Measurements from ENCODE around the gene EBPL.

The EBPL gene

DNA sequence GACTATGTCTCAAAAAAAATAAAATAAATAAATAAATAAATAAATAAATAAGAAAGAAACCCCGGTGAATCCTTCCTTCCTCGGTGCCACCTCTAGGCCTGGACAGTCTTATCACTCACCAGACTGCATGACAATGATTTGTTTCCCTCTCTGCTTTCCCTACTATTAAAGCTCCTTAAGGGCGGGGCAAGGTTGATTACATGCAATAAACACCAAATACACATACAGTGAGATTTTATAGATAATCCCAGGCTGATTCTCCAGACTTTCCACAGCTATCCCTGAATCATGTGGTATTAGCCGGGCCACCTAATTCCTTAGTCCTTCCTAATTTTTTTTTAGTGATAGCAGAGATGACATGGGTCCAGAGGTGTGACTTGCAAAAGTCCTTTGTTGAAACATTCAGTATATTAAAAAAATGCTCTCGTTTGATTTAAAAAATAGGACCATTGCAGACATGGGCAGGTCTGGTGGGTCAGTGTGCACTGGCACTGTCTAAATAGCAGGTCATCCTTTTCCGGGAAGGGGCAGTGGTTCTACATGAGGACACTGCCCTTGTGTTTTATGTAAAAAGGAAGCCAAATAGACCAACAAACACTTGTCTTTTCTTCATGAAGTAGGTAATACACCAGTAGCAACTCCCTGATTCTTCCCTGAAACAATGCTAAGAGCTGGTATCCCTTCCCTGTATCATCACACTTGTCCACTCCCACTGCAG lies 14.5 kb downstream of the EBPL start:
- no peak for DNase-seq (ENCODE audit: low read depth)

DNA sequence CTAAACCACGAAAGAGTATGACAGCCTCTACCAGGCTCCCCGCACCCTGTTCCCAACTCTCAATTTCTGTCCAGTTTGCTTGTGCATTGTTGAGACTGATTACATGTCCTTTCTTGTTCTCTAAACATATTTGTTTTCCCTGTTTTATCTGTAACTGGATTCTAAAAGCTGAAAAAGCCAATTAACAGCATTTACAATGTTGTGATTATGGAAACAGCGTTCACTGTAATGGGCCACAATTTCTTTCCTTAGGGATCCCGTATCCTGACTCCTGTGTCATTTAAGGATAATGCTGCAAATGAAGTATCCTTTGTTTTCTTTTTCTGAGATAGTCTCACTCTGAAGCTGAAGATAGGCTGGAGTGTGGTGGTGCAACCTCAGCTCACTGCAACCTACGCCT lies 20.5 kb downstream of the EBPL start:
- no peak for DNase-seq (ENCODE audit: low read depth)

DNA sequence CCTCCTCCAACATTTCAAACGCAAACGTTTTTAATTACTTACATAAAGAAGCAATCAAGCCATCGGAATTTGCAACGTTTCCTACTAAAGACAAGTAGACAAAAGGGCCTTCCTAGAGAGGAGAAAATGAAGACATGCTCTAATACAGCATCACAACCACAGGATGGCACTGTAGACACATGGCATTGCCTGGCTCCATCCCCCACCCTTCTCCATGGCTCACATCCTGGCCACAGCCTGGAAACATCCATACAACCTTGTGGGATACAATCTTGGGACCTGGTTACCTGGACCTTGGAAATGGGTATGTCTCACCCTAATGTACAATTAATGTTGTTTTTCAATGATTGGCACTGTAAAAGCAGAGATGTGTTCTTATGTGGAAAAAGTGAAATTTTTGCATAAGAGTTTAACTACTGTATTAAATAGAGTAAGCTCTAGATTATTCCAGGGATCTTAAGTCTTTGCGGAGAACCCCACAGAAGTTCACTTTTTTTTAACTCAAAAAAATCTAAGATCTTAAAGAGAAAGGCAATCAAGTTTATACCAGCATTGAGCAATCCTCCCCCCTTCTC lies 21.5 kb downstream of the EBPL start:
- DNase-seq (ENCODE audit: low read depth): no peak

DNA sequence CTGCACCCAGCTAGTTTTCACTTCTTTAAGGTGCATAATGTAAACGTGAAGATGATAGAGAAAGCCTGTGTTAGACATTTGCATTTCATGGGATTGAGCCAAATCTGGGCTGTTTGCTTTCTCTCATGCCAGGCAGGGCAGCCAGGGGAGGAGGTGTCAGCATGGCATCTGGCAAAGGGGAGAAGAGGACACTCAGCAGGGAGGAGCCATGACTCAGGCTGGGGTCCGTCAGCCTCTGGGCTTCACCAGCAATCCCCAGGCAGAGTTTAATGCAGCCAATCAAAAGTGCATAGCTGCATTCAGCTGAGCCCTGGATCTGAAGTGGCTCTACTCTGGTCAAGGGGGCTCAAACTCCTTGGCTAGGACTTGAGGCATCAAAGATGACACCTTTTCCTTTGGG lies 23.5 kb downstream of the EBPL start:
- no peak for DNase-seq (ENCODE audit: low read depth)

DNA sequence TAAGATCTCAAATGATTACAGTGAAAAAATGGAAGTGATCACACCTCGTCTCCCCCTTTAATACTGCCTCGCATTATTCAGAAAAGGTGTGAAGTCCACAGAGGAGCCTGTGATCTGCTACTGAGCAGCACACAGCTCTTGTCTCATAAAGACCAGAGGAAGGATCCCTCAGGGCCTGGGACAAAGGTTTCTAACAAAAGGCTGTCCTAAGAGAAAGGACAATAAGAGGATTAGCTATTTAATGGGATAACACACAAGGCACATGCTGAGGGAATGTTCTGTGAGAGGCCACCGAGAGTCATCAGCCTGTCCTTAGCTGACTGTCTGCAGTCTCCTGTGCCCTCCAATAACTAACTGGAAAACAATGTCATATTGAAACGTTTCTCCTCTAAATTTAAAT lies 26.7 kb downstream of the EBPL start:
- DNase-seq (ENCODE audit: low read depth): no peak

DNA sequence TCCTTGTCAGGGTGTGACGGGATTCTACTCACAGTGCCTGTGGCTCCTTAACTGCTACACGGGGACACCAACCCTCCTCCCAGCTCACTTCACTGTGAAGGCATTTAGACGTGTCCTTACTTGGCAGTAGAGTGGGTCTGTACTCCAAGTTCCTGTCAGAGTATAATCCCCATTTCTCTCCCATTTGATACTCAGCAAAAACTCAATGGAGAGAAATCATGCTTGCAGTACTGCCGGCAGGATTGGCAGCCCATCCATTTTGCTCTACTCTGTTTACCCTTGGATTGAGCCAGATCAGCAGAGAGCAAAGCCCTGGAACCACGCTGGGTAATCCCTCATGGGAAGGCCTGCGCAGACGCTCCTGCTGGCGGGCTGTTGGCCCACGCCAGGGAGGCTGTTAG lies 34.0 kb downstream of the EBPL start:
- no peak for DNase-seq (ENCODE audit: low read depth)

DNA sequence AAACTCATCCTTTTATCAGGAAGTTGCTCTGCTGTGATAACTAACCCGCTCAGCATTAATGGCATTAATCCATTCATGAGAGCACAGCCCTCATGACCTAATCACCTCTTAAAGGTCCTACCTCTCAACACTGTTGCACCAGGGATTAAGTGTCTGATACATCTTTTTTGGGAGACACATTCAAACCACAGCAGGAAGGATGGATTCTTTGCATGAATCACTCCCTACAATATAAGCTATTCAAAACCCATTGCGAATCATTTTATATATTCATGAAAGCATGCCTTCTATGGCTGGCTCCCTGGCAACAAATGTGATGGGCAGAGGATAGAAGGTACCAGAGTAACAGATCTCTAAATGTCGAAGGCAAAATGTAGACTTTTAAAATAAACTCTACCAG lies 35.4 kb downstream of the EBPL start:
- no peak for DNase-seq (ENCODE audit: low read depth)

DNA sequence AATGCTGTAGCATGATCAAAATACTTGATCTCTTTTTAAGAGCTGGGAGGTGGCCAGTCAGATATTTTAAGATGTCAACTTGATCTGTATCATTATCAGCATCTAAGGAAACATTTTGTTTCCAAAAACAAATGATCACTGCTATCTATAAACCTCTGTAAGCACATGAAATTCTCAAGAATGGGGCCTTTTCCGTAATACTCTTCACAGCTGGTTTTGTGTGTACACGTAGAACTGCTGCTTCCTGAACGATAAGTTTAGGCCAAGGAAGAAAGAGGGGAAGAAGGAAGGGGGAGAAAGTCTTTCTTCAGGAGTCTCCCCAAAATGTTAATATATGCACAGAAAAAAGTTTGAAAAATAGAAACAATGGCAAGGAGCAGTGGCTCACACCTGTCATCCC lies 37.3 kb downstream of the EBPL start:
- peak; percentile 79 for DNase-seq (ENCODE audit: low read depth)

DNA sequence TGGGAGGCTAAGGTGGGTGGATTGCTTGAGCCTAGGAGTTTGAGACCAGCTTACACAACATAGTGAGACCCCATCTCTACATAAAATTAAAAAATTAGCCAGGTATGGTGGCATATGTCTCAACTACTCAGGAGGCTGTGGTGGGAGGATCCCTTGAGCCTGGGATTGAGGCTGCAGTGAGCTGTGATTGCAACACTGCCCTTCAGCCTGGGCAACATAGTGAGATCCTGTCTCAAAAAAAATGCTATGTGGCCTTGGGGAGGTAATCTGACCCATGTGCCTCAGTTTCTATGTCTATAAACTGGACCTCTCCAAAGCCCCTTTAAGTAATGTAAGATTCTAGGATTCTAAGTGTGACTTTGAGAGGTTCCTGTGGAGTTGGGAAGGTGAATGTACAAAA lies 37.8 kb downstream of the EBPL start:
- DNase-seq (ENCODE audit: low read depth): no peak

DNA sequence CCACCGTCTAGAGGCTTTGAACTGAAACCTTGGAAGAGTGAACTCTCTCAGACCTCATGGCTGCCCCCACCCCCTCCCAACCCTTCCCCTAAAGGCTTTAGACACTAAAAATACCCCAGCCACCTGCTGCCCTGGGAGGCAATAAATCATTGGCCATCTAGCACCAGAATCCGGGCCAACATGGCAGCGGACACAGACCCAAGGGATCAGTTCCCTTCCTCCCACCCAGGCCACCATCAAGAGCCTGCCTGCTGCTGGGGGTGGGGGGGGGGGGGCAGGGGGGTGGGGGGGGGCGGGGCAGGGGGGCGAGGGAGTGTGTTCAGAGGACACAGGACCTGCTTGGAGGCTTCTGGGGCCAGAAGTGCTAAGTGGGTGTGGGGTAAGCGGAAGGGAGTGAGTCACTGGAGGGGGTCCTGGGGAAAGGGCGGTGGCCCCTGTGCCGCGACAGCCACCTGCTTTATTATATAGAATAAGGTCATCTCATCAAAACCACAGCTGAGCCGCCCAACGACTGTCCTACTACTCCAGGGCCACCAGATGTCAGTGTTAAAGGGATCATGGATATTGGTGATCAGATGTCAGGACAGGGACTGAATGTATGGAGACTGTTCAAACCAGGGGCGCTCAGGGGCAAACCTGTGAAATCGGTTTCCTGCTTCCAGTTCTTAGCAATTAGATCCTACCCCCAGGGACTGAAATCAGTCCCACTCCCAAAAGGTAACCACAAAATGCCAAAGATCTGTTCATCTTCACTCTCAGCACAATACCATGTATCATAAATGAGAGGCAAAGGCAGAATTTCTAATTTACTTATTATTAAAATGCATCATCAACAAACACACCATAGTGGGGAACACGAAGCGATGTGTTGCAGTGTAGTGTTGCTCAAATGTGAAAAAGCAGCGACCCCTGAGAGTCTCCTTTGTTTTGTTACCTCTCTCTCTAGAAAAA lies 38.7 kb downstream of the EBPL start:
- DNase-seq (ENCODE audit: low read depth): no peak

DNA sequence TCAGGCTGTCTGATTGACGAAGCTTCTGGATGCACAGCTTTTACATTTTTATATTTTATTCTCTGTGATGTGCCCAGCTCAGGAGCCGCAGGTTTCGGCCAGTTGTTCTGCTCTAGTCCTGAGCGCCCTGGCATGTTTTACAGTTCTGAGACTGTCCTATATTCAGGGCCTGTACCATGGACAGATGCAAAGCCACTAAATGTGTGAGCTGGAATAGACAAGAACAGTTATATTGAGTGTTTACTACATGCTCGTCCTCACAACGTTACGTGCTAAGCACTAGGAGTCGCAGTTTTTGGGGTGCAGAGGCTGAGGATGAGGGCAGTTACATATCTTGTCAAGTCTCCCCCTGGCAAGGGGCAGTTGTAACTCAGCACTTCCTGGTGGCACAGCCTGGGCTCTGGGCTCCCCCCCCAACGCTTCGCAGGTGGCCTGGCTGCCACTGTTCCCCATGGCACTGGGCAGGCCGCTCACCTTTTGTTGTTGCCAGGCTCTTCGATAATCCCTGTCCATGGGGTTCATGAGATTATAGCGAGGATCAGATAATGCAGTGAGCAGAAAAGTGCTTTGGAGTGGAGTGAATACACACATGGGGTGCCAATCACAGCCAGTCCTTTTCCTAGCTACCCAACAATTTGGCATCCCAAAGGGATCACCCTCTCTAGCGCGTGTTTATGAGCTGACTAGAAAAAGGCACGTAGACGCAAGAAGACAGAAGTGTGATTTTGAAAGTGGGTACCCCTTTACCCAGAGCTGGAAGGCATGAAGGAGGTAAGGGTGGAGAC lies 39.5 kb downstream of the EBPL start:
- DNase-seq (ENCODE audit: low read depth): no peak

DNA sequence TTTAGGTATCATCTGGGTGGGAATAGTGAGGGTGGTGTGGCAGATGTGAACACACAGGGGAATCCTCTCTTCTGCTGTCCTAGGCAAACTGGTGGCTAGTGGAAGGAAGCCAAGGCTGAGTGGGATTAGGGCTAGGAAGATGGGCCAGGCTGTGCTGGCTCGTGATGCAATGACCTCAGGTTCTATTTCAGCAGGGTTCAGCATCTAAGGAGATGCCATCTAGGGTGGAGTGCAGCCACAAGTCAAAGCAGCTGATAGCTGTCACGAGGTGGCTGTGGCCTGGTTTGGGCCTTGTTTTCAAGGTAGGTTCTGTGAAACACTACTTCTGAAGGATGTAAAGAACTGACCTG lies 41.3 kb downstream of the EBPL start:
- no peak for DNase-seq (ENCODE audit: low read depth)

DNA sequence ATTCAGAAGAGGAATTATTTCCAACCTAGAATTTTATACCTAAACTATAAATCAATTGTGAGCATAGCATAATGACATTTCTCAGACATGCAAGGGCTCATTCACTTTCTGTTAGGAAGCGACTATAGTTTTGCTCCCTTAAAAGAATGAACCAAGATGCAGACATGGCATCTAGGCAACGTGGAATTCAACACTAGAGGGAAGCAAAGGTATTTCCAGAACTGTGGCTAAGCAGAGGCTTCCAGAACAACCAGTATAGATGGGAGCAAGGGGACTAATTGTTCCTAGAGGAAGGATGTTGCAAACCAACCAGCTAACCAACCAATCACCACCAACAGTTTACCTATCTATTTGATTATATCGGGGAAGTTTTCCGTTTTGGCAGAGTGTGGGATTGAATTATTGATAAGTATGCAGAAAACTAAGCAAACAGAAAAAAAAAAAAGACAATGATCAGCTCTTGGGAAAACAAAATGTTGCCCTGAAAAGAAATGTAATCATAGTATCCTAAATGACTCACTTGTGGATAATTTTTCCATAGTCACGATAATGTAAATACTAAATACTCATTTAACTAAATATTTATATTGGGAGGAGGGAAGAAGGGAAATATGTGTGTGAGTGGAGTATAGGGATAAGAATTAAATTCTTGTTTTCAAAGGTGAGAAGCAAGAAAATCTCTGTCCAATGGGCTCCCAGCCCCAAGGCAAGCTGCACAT lies 41.9 kb downstream of the EBPL start:
- DNase-seq (ENCODE audit: low read depth): no peak

DNA sequence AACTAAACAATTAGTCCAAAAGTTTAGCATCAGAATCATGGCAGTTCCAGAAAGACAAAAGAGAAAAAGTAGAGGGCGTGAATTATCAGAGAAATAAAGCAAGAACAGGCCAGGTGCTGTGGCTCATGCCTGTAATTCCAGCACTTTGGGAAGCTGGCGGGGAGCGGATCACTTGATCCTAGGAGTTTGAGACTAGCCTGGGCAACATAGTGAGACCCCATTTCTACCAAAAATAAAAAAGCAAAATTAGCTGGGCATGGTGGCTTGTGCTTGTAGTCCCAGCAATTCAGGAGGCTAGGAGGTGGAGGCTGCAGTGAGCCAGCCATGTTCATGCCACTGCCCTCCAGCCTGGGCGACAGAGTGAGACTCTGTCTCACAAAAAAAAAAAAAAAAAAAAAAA lies 44.6 kb downstream of the EBPL start:
- no peak for DNase-seq (ENCODE audit: low read depth)

DNA sequence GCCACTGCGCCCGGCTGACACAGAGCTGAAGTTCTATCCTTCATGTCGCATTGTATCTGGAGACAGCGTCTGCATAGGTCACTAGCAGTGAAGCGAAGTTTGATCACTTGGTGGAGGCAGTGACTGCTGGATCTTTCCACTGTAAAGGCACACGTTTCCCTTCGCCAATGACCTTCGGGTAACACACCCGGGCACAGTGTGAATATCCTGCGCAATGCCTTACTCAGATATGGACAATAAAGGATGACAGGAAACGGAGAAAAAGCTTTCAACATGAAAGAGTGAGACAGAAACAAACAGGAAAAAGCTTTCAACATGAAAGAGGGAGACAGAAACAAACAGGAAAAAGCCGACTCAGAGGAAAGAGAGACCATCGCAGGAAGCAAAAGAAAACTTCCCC lies 45.8 kb downstream of the EBPL start:
- DNase-seq (ENCODE audit: low read depth): no peak

DNA sequence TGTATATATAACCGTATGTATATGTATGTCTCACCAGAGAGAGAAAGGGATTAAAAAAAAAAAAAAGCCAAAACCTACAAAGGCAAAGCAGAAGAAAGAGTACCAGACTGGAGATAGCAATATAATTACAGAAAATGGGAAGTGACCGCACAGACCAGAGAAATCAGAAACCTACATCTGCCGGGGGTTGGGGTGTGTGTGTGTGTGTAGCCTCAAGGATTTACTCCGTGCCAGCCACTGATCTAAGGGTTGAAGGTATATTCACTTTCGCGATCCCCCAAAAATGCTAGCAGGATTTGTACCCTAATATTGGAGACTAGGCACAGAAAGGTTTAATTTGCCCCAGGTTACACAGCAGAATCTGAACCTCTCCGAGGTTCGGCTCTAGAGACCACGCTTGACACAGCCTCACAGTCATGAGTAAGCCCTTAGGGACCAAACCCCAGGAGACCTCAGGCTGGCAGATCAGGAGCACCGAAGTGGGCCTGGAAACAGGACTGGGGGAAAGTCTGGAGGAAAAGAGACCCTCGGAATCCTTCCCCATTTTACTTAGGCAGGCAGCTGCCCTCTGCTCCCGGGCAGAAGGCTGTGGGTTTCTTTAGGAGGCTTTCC lies 48.1 kb downstream of the EBPL start:
- no peak for DNase-seq (ENCODE audit: low read depth)

DNA sequence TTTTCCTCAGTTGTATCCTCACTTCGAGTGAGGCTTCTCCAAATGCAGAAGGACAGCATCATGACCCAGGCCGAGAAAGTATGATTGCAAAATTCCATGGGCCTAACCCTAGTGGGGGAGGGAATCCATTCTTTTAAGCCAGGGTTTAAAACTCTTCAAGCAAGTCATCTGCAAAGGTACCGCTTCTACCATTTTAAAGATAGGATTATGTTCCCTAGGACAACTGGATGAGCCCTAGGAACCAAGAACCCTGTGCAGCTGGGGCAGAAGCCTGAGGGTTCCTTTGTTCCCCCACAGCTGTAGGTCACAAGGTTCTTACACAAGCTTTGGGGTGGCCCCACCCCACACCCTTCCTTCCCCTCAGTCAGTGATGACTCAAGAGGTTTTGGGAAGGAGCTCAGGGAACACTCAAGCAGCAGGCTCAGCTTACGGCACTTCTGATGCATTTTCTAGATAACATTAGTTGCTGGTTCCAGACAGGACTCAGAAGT lies 49.4 kb downstream of the EBPL start:
- peak; percentile 47 for DNase-seq (ENCODE audit: low read depth)

DNA sequence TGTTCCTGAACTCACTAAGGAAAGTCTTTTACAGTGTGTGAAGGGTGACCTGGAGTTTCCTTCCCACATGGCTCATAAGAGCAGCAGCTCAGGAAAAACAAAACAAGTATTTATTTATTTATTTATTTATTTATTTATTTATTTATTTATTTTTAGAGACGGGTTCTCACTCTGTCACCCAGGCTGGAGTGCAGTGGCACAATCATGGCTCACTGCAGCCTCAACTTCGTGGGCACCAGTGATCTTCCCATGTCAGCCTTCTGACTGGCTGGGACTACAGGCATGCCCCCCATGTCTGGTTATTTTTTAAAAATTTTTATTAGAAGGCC lies 52.6 kb downstream of the EBPL start:
- no peak for DNase-seq (ENCODE audit: low read depth)

DNA sequence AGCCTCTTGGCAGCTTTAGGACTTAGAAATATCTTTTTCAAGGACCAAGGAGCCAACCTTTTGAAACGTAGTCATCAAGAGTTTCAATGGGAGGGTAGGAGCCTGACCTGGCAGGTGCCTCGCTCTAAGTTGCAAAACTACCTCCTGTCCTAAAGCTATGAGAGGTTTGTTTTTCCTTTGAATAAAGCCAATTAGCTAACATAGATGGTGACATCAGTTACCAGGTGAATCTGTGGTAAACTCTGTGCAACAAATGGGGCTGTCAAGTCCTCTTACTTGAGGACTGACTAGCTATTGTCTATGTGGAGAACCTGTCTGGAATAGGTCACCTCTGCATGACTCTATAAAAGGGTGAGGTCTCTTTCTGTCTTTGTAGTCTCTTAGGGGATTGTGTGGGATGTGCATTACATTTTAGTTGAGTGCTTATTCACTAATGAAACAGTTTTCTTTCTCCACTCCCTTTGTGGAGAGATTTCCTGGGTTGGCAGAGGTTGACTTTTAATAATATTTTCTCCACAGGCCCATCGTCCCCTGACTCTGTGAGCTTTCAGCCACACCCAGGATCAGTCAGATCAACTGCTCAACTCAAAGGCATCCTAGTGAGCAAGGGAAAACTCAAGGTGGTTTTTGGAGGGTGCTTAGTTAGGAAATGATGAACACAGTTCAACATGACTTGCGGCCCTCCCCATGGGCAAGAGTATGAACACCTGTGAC lies 53.1 kb downstream of the EBPL start:
- no peak for DNase-seq (ENCODE audit: low read depth)

DNA sequence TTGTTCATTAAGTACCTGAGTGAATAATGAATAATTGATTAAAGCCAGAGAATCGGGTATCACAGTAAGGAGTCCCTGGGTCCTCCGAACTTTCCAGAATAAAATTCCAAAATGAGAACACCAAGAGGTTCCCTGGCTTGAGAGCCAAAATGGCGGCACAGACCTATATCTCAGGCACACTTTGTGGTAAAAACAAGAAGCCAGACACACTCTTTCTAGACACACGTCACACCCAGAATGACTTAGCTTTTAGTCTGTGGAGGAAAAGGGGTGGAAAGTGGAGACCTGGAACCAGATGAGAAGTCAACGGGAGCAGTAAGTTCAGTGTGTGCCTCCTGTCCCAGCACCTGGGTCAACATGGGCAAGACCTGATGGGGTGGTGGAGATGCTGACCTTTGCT lies 54.6 kb downstream of the EBPL start:
- DNase-seq (ENCODE audit: low read depth): no peak
